AG09319 (cell line): ENCODE measurements around the gene PGM3.
A peak's percentile ranks its signal among the peaks of the same experiment; 100 is the strongest.

Source experiments
- DNase-seq: peaks from one replicate; pipeline ENCODE4 v3.0.0-alpha.2; 2010; ENCODE audit warnings: low read depth; ENCODE audit errors: extremely low read depth
- CTCF ChIP-seq: IDR thresholded peaks from 2 replicates; pipeline ENCODE4 v1.5.1; 2011; ENCODE audit warnings: low read depth, mild to moderate bottlenecking, inconsistent platforms, low read length, moderate library complexity

PGM3 gene

GRCh38 chr6:83218646-83219045, 25.6 kb upstream of the PGM3 start:
- TF ChIP-seq CTCF: no peak

GRCh38 chr6:83216806-83217205, 23.7 kb upstream of the PGM3 start:
- DNase-seq: no peak
- TF ChIP-seq CTCF: no peak

More at GRCh38 chr6:83218646-83219045, 25.6 kb upstream of the PGM3 start:
- DNase-seq: no peak

- DNase-seq: peak; percentile 47
- TF ChIP-seq CTCF: peak; percentile 93
Measured at GRCh38 chr6:83215131-83216047, 22.3 kb upstream of the PGM3 start.

GRCh38 chr6:83202031-83202430, 9.0 kb upstream of the PGM3 start:
- TF ChIP-seq CTCF: no peak
- no peak for DNase-seq

GRCh38 chr6:83199863-83200225, 6.8 kb upstream of the PGM3 start:
- DNase-seq: no peak

GRCh38 chr6:83199173-83199862, 6.3 kb upstream of the PGM3 start:
- TF ChIP-seq CTCF: no peak
- DNase-seq: no peak

More at GRCh38 chr6:83199863-83200225, 6.8 kb upstream of the PGM3 start:
- TF ChIP-seq CTCF: no peak
